Left ventricle myocardium inferior (tissue), 1 donor: ENCODE data around the gene CSN3. TPM values are rescaled to one million over a fixed set of nuclear protein-coding genes. Genes with fewer than 3 reads are reported as not detected.

ENCODE experiments used
- DNase-seq: peaks from one replicate; pipeline ENCODE4 v3.0.0-alpha.2; 2020
- H3K27ac ChIP-seq: fragments of 200-600 bp; replicated peaks from 2 replicates; pipeline ENCODE4 v1.8.0; 2021
- H3K27me3 ChIP-seq: fragments of 200-600 bp; 2 replicates; pipeline ENCODE4 v1.8.0; 2021; ENCODE audit warnings: low read depth
- H3K36me3 ChIP-seq: fragments of 200-600 bp; 2 replicates; pipeline ENCODE4 v1.8.0; 2021
- H3K4me1 ChIP-seq: fragments of 200-600 bp; 2 replicates; pipeline ENCODE4 v1.8.0; 2021
- H3K4me3 ChIP-seq: fragments of 200-600 bp; 2 replicates; pipeline ENCODE4 v1.8.0; 2021; ENCODE audit warnings: mild to moderate bottlenecking, moderate library complexity
- H3K9me3 ChIP-seq: fragments of 200-600 bp; replicated peaks from 2 replicates; pipeline ENCODE4 v1.8.0; 2021
- CTCF ChIP-seq: fragments of 200-600 bp; IDR thresholded peaks from 2 replicates; pipeline ENCODE4 v1.8.0; 2021; ENCODE audit warnings: antibody characterized with exemption, mild to moderate bottlenecking, borderline replicate concordance
- intact Hi-C: fragments of 100-400 bp; cut with micrococcal nuclease; formaldehyde crosslinking; loops from one replicate; pipeline ENCODE4 v1.11.0; 2022
- total RNA-seq: library from RNA; stranded (reverse); fragmentation: NEBNext Ultra II Directional; extraction: Animal tissue kit (Norgen Biotek cat#: 25700); gene quantifications from one replicate; pipeline ENCODE4 v1.2.1, GENCODE V29; 2021
- donor health status: DM: no; HTN: yes; CAD: no; lungs with severe emphysema.

Gene CSN3
- total RNA-seq, 1 donor from 2014 or later: not detected

- no peak overlapping the region for H3K4me3 ChIP-seq
- no peaks in the 10 kb centered on the region for H3K27me3 ChIP-seq
- intact Hi-C loops: no loop called here
- DNase-seq: no peak
- no peak overlapping the region for H3K27ac ChIP-seq
- H3K4me1 ChIP-seq: no peaks in the 10 kb centered on the region
- peaks cover 12% of the 10 kb centered on the region for H3K9me3 ChIP-seq
- no peak for TF ChIP-seq CTCF
- H3K36me3 ChIP-seq: no peaks in the 10 kb centered on the region
These were observed 48.9 kb downstream of the CSN3 start for GRCh38 chr4:70291341-70291740.

GRCh38 chr4:70297576-70297975 lies 55.2 kb downstream of the CSN3 start:
- no peaks in the 10 kb centered on the region for H3K4me1 ChIP-seq
- H3K36me3 ChIP-seq: no peaks in the 10 kb centered on the region
- H3K27ac ChIP-seq: no peak overlapping the region
- DNase-seq: no peak
- H3K27me3 ChIP-seq: no peaks in the 10 kb centered on the region
- TF ChIP-seq CTCF: no peak
- H3K4me3 ChIP-seq: no peak overlapping the region
- peaks cover 4% of the 10 kb centered on the region for H3K9me3 ChIP-seq
- intact Hi-C loops: no loop called here

- H3K27ac ChIP-seq: no peak overlapping the region
- intact Hi-C loops: no loop called here
- DNase-seq: no peak
- H3K4me1 ChIP-seq: no peaks in the 10 kb centered on the region
- no peak overlapping the region for H3K4me3 ChIP-seq
- no peaks in the 10 kb centered on the region for H3K9me3 ChIP-seq
- TF ChIP-seq CTCF: no peak
- H3K36me3 ChIP-seq: no peaks in the 10 kb centered on the region
- no peaks in the 10 kb centered on the region for H3K27me3 ChIP-seq
These were observed 55.7 kb downstream of the CSN3 start for GRCh38 chr4:70298051-70298450.

- no peak for DNase-seq
- Histone ChIP-seq H3K9me3 (no peaks in the 10 kb centered on the region), H3K36me3 (no peaks in the 10 kb centered on the region), H3K27ac (no peak overlapping the region), H3K4me1 (no peaks in the 10 kb centered on the region), H3K27me3 (no peaks in the 10 kb centered on the region), H3K4me3 (no peak overlapping the region)
- TF ChIP-seq CTCF: no peak
- intact Hi-C loops: no loop called here
These were observed 57.2 kb downstream of the CSN3 start for GRCh38 chr4:70299643-70300042.

- Histone ChIP-seq H3K4me1 (no peaks in the 10 kb centered on the region), H3K36me3 (no peaks in the 10 kb centered on the region), H3K4me3 (no peak overlapping the region), H3K27me3 (no peaks in the 10 kb centered on the region), H3K27ac (no peak overlapping the region), H3K9me3 (no peaks in the 10 kb centered on the region)
- no peak for DNase-seq
- intact Hi-C loops: no loop called here
- no peak for TF ChIP-seq CTCF
These were observed 57.8 kb downstream of the CSN3 start for GRCh38 chr4:70300215-70300614.

Other genes with a start within 250 kb of the CSN3 start
- gene STATH, start 246.6 kb upstream of the CSN3 start, total RNA-seq: not detected
- gene HTN3, start 214.1 kb upstream of the CSN3 start, total RNA-seq: not detected
- gene HTN1, start 192.2 kb upstream of the CSN3 start, total RNA-seq: not detected
- gene PRR27, start 88.4 kb upstream of the CSN3 start, total RNA-seq: not detected
- not detected for gene ODAM, start 46.9 kb upstream of the CSN3 start, total RNA-seq
- not detected for gene FDCSP, start 16.5 kb upstream of the CSN3 start, total RNA-seq
- gene CABS1, start 92.4 kb downstream of the CSN3 start, total RNA-seq: not detected
- not detected for gene SMR3A, start 118.2 kb downstream of the CSN3 start, total RNA-seq
- gene SMR3B, start 140.5 kb downstream of the CSN3 start, total RNA-seq: not detected
- gene OPRPN, start 155.3 kb downstream of the CSN3 start, total RNA-seq: not detected
- not detected for gene MUC7, start 229.6 kb downstream of the CSN3 start, total RNA-seq